Activated naive CD4-positive, alpha-beta T cell treated with anti-CD3 and anti-CD28 coated beads, Interleukin-2, amount 50 U/mL, for 16 hours (primary cell): ENCODE data around the gene ITGB1BP1.
"Not testable (repeated sequence)": the region's sequence is repeated elsewhere in the genome, so short reads cannot be mapped to it uniquely, and the experiment has no call there.

Experiments used
- DNase-seq: peaks from one replicate; pipeline ENCODE4 v3.0.0-alpha.2; 2020

Gene ITGB1BP1

DNA sequence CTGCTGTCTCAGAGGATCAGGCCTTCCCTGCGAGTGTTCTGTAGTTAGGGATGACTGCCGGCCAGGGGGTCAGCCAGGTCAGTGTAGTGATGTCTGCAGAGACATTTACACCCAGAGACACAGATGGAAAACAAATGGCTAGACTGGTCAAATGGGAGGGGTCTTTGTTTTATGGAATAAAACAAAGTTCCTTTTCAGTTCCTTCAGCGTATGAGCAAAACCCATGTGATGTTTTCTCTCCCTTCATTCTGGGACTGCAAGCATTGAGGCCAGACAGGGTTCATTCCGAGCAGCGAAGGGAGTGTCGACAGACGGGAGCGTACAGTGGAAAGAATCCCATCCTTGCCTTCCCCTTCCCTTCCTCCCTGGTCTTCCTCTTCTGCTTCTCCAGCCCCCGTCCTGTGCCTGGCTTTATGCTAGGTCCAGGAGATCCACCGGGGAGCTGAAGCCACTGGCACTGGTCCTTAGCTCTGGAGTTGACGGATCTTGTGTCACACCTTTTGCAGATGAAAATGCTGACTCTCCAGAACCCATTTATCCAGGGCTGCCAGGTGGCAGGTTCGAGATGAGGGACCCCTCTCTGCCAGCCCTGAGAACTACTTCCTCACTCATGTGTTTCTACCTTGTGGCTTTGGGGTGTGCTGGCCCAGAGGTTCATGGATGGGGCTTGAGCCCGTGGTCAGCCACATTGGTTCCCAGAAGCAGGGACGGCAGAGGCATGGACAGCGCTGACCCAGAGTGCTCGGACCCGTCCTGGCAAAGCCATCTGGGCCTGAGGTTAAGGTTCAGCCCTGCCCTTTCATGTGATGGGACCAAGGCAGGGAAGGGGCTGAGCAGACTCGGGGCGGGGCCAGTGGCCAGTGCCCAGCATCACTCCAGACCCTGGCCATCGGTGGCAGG lies 24.2 kb downstream of the ITGB1BP1 start:
- DNase-seq, result no peak

DNA sequence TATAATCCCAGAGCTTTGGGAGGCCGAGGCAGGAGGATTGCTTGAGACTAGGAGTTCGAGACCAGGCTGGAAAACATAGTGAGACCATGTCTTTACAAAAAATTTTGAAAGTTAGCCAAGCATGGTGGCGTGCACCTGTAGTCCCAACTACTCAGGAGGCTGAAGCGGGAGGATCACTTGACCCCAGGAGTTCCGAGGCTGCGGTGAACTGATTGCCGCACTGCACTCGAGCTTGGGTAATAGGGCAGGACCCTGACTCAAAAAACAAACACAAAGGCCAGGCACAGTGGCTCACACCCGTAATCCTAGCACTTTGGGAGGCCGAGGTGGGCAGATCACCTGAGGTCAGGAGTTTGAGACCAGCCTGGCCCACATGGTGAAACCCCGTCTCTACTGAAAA lies 25.1 kb downstream of the ITGB1BP1 start:
- not testable (repeated sequence) for DNase-seq

DNA sequence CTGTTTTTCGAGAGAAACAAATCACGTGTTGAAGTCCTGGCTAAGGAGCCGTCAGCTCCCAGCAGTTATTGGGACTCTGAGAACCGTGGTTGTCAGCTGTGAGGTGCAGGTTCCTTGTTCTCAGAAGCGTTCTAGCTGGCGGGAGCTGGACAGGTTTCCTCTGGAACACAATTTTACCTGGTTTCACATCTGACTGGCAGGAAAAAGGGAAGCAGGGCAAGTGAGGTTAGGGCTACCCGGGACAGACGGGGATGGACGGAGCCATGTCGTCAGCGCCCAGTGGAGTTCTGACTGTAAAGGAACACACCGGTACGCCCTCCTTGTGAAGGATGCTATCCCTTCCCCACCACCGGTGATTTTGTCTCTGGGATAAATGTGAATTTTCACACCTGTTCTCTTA lies 26.1 kb downstream of the ITGB1BP1 start:
- DNase-seq, result no peak

DNA sequence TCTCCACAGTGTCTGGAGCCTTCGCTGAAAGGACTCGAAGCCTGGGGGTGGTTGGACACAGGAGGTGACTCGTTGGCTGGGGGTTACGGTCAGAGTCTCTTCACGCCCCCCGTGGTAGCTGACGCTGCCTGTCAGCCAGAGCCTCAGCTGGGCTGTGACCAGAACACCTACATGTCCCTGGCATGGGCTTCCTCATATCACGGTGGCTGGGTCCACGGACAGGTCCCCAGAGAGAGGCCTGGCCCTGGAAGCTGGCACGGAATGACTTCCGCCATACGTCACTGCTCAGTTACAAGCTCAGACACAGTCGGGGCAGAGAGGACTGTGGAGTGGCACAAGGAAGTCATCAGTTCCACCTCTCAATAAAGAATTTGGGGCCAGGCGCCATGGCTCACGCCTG lies 28.5 kb downstream of the ITGB1BP1 start:
- DNase-seq, result no peak

DNA sequence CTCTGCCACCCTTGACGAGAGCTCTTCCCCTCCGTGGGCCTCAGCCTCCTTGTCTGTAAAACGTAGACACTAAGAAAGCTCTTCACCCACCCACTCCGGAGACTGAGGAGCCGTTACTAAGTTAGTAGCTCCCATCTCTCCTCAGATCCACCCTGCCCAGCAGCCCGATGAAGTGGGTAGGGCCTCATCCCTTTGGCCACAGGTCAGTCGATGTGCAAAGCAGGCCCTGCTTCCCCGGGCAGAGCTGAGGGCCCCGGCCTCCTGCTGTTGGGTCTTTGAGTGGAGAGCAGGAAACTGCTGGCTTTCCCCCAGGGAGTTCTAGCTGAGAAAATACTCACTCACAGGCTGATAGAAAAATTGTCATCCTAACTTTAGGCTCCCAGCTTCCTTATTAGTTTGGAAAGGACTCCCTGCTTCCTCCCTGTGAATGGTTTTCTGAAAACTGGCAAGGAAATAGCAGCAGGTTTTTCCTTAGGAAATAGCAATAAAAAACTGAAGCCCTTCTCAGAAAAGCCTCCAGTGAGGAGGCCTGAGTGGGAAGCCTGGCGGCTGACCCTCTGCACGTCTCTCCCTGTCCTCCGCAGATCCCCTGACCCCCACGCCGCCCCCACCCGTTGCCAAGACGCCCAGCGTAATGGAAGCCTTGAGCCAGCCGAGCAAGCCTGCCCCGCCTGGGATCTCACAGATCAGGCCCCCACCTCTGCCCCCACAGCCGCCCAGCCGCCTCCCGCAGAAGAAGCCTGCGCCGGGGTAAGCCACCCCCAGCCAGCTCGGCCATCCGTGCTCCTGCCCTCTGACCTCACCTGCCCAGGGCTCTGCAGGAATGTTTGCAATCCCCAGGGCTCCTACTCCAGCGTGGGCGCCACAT lies 30.2 kb downstream of the ITGB1BP1 start:
- DNase-seq, result no peak

DNA sequence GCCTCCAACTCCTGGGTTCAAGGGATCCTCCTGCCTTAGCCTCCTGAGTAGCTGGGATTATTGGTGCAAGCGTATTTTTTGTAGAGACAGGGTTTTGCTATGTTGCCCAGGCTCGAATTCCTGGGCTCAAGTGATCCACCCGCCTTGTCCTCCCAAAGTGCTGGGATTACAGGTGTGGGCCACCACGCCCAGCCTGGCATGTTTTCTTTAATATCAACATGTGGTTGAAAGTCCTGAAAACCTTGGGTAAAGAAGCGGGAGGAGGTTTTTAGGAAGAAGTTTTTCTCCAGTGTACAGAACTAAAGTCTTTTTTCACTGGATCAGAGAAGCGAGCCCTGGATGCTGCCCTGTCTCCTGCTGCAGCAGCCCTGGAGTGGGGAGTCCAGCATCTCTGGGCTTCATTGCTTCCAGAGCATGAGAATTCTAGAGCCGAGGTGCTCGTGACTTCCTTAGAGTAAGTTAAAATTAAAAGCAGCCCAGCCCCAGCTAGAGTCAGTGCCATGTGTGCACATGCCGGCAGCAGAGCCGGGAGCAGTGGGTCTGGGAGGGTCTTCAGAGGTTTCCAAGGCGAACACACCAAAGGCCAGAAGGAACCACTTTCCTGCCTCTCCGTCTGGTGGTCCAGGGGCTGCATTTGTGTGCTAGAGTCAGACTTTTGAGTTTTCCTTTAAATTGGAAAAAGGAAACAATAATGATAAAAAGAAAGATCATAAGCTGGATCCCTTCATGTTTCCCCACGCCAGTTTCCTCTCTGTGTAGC lies 31.2 kb downstream of the ITGB1BP1 start:
- no peak for DNase-seq

DNA sequence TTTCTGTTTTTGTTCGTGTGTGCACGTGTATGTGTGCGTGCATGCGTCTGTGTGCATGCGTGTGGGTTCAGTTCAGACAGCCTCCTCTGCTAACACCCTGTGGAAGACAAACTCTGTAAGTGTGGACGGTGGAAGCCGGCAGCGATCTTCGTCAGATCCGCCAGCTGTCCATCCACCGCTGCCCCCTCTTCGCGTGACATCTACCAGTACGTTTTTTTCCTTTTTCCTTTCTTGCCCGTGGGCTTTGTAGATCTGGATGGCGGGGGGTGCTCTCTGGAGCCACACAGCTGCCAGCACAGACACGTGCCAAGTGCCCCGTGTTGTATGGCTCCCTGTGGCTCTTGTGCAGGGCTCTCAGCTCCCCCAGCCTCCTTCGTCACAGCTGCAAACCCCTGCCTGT lies 32.3 kb downstream of the ITGB1BP1 start:
- no peak for DNase-seq

DNA sequence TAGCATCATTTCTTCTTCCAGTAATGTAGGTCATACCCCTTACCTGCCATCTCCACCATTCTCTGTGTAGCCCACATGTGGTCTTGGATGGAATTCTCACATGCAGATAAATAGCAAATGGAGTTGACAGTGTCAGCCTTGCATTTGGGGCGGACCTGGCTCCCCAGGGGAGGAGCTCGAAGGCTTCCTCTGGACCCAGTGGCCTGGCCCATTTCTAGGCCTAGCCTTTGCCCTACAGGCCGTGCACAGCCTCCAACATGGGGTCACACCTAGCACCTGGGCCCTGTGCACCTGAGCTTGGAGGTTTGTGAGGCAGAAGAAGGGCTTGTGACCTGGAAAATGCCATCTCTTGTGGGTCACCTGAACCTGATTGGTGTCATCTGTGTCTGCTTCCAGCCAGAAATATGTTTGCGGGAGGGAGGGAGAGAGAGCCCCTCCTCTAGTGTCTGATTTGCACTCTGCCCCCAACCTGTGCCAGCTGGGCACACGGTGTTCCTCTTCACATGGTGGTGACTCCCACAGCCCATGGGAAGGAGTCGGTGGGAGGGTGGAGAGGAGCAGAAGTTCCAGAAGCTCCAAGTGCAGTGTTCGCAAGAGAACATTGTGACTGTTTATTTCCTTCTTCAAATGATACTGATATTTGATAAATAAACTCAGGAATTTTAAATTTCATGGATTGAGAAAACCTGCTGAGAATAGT lies 33.0 kb downstream of the ITGB1BP1 start:
- no peak for DNase-seq

DNA sequence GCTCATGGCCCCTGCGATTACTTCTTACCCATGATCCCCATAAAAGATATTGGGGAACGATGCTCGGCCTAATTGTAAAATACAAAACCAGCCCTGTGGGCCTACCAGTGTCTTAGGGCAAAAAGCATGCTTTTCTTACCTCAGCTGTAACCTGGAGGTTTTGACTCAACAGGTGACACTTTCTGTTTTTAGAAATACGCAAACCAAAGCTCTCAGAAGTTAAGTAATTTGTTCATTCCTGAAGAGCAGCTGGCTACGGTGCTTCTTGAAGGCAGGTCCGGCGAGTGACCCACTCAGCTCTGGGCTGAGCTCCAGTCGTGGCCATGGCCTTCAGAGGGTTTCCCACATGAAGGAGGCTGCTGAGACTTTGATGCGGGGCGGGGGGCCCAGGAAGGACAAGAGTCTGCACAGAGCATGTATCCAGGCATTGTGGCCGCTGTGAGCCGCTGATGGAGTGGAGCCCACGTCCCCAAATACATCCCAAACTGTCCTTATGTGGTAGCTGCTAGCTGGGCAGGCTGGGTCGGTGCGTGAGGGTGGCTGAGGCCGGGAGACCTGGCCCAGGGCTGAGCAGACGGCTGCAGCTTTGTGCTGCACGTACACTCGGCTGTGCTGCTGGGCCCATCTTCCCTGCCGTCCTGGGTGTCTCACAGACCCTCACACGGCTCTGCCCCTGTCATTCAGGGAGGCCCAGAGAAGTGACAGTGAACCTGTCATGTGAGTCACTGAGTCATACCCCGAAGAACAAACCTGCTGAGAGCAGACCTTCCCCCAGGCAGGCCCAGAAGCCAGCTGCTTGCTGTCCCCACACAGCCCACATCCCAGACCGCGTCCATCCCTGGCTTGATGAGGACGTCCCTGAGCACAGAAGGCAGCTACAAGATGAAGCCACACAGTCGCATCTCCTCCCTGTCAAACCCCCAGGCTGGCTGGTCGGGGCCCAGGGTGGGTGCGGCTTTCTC lies 34.1 kb downstream of the ITGB1BP1 start:
- DNase-seq, result no peak

DNA sequence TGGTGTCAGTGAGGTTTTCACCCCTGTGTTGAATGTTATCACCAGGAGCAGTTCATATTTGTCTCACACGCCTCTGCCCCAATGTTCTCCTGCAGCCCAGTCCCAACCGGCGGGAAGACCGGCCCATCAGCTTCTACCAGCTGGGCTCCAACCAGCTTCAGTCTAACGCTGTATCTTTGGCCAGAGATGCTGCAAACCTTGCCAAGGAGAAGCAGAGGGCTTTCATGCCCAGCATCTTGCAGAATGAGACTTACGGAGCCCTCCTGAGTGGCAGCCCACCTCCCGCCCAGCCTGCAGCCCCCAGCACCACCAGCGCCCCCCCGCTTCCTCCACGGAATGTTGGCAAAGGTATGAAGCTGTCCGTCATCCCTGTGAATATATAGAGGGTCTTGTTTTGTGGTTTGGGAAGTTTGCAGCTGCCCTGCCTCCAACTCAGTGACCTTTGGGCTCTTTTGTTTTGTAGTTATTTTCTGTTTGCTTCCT lies 35.1 kb downstream of the ITGB1BP1 start:
- no peak for DNase-seq

DNA sequence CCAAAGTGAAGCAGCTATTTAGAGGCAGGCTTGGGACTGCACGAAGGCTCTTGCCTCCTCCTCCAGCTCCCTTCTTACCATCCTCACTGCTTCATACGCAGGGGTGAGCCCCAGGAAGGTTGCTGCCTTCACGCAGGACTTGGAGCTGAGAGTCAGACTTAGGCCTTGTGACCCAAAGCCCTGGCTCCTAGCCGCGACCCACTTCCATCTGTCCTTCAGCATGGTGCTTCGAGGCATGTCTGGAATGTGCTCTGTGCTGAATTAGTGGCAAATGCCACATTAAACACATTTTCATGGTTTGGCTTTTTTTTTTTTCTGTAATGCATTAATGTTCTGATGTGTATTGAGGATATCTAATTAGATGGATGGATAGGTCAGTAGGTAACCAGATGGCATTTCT lies 37.5 kb downstream of the ITGB1BP1 start:
- DNase-seq, result no peak

DNA sequence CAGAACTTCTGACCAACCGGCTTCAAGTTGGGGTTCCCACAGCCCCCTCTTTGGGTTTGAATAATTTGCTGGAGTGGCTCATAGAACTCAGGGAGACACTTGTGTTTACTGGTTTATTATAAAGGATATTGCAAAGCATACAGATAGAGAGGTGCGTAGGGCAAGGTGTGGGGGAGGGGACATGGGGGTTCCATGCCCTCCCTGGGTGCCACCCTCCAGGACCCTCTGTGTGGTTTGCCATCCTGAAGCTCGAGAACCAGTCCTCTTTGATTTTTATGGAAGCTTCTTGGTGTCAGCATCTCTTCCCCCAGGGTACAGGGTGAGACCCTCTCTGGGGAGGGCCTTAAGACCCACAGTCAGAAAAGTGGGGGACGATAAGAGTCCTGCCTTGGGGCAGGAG lies 38.8 kb downstream of the ITGB1BP1 start:
- DNase-seq, result no peak

DNA sequence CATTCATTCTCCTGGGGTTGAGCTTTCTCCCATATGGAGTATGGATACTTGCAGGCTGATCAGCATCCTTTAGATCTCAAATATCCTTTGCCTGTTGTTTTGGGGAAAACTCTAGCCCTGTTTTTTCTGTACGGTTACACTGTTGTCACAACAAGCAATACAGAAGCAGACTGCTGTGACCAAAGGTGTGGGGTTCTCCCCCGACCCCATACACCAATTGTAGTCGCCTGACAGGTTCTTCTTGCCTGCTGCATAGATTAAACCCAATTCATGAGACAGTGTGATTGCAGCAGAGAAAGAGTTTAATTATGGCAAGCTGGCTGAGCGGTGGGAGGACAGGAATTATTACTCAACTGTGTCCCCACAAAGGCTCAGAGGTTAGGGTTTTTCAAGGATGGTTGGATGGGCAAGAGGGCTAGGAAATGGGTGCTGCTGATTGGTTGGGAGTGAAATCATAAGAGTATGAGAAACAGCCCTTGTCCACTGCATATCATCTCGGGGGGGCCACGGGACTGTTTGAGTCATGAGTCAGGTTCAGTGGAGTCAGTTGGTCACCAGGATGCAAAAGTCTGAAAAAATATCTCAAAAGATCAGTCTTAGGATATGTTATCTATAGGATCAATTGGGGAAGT lies 40.6 kb downstream of the ITGB1BP1 start:
- no peak for DNase-seq

DNA sequence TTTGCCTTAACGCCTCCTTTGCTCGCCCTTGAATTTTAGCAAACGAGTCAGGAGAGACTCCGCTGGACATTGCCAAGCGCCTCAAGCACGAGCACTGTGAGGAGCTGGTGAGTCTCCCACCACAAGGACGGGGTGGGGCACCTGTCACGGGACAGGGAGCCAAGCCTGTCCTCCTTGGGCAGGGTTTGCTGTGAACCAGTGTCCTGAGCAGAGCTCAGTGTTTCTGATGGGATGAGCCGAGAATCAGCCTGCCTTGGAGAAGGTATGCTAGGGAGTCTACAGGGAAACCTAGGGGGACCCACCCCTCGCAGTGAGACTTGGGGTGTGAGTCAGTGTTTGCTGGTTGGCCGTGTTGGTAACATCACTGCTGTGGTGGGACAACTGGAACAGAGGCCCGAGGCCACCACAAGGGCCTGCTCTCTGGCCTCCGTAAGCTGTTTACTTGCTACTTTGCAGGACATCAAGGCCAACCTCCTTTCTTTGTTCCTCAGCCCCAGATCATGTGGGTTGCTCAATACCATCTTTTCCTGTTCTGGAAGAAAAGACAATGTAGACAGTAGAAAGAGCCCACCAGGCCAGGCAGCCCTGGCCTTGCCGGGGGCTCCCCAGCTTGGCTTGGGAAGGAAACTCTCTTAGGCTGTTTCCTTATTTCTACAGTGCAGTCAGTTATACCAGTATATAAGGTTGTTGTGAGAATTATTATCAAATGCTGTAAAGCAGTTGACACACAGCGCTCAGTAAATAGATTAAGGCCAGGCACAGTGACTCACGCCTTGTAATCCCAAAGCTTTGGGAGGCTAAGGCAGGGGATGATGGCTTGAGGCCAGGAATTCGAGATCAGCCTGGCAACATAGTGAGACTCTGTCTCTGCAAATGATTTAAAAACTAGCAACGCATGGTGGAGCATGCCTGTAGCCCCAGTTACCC lies 42.4 kb downstream of the ITGB1BP1 start:
- no peak for DNase-seq

DNA sequence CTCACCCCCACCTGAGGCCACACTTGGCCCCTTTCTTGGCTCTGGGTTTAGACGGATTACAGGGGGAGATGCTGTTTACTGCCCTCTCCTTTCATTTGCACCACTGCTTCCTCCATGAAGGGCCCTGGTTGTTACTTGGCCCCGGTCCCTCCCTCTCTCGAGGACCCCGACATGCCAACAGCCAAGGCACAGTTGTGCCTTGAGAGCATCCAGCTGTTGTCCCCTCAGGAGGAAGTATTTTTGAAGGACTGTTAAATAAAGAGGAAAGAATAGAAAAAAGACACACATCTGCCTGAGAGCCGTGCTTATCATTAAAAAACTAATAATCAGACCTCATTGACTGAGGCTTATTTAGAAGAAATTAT lies 44.0 kb downstream of the ITGB1BP1 start:
- DNase-seq, result no peak

DNA sequence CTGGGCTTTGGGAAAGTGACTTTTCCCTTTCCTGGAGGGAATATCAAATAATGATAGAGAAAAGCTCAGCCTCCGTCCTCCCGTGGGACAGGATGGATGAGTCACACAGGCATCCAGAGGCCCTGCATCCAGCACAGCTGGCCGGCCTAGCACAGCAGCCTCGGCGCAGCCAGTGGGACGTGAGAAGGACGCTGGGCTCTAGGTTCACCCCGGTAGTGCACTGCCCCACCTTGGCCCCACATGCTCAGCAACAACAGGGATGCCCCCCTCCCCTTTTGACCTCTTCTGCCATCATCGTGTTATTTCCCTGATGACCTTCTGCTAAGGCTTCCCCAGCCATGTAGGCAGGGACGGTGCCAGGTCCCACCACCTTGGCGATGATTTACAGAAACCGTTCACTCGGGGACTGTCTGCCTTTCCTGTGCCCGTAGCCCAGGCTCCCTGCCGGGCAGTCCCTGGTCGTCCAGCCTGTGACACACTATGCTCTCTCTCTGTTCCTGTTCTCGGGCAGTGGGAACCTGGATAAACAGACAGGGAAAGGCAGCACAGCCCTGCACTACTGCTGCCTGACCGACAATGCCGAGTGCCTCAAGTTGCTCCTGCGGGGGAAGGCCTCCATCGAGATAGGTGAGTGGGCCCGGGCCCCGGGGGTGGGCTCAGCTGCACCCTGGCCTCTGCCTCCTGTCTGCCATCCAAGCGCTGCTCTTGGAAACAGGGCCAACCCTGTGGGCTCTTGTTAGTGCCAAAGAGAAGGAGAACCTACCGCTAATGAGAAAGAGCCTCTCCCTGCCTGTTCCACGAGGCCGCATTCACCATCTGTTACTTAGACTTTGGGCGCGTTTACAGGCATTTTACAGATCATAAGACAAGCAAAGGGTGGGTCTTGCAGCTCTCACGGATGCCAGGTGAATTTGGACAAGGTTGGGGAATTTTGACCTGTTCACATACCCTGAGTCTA lies 44.6 kb downstream of the ITGB1BP1 start:
- no peak for DNase-seq

DNA sequence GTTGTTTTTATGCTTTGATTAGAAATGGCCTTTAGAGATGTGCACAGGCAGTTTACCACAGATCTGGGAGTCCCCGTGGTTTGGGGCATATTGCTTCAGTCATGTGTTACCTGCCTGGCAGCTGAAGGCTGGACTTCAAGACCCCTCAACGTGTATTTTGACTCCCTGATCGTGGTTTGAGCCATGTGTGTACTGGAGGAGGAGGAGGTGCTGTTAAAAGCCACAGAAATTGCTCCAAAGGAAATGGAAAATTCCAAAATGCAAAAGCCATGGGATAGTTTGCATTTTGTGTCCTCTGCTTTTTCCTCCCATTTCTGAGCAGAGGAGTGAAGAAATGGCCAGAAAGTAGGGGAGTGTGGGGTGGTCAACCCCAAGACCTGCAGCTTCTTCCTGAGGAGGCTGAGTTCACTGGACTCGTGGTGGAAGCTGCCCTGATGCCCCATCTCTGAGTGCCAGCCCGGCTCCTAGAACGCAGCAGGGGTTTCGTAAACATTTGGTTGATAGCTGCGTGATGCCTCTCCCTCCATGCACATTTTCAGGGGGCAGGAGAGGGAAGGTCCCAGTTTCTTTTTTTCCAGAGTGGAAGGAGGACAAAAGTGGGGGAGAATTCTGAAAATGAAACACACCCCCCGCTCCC lies 45.7 kb downstream of the ITGB1BP1 start:
- DNase-seq, result no peak
